ENCODE data around the gene FBLN5. TPM values are rescaled to one million over a fixed set of nuclear protein-coding genes. Genes with fewer than 3 reads are reported as not detected.
"Not testable (repeated sequence)": the region's sequence is repeated elsewhere in the genome, so short reads cannot be mapped to it uniquely, and the experiment has no call there.

FBLN5 gene
- total RNA-seq, 1 experiment from 2014 or later, result not detected

DNA sequence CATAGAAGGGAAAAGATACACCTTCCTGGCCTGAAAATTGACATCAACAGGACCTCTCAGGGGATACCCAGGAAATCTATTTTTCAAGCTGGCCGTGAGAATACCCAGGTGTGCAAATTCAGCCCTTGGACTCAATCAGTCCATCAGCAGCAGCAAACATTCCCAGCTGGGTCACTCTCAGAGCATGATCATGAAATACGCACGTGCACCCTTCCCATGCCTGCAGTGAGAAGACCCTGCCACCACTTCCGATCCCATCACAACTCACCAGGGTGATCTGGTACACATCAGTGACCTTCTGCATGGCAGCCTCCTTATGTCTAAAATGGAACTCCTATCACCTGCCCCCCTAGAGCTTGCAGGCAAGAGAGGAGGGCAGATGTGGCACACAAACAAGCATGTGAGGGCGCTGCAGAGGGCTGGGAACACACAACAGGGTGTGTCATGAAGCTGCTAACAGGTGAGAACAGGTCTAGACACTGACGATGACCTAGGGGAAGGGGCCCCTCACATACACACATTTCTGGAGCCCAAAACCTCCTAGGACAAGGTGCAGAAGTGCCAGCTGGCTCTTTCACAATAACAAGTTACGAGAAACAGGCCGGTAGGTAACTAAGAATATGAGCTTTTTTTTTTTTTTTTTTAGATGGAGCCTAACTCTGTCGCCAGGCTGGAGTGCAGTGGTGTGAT lies 42.4 kb downstream of the FBLN5 start:
- DNase-seq (ENCODE audit: low read depth), result no peak

DNA sequence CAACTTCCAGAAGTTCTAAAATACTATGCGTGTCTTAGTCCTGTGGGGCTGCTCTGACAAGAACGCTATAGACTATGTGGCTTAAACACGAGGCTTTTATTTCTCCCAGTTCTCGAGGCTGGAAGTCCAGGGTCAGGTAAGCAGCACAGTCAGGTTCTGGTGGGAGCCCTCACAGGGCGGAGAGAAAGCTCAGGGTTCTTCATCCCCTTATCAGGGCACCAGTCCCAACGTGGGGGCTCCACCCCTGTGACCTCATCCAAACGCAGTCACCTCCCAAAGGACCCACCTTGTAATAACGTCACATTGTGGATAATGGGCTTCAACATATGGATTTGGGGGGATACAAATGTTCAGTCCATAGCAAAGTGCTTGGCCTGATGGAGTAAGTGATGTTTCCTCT lies 43.0 kb downstream of the FBLN5 start:
- no peak for DNase-seq (ENCODE audit: low read depth)

DNA sequence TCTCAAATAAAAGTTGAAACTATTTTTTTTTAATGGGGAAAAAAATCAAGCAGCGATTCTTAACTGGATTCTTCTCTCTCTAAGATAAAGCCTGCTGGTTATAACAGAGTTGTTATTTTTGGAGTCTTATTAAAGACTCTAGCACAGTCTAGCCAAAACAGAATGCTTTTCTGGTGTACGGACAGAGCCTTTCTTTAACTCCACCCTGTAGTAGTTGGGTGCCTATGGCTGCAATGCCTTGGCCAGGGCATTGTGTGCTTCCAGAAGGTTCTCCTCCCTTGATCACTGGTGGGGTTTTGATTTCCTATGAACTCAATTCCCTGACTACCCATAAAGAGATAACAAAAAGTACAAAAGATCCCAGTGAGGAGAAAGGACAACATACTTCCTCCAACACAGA lies 44.4 kb downstream of the FBLN5 start:
- no peak for DNase-seq (ENCODE audit: low read depth)

DNA sequence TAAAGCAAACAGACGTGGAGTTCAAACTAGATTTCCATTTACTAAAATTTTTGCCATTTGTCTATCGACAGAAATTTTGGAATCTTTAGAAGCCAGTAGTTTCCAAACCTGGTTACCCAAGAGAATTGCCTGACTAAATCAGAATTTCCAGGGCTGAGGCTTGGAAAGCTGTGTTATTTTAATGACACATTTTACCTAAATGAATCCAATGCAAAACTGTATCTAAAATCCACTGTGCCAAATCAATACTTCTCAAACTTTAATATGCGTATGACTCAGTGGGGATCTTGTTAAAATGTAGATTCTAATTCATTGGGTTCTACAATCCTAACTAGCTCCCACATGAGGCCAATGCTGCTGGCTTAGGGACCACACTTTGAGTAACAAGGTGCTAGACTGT lies 45.2 kb downstream of the FBLN5 start:
- no peak for DNase-seq (ENCODE audit: low read depth)

DNA sequence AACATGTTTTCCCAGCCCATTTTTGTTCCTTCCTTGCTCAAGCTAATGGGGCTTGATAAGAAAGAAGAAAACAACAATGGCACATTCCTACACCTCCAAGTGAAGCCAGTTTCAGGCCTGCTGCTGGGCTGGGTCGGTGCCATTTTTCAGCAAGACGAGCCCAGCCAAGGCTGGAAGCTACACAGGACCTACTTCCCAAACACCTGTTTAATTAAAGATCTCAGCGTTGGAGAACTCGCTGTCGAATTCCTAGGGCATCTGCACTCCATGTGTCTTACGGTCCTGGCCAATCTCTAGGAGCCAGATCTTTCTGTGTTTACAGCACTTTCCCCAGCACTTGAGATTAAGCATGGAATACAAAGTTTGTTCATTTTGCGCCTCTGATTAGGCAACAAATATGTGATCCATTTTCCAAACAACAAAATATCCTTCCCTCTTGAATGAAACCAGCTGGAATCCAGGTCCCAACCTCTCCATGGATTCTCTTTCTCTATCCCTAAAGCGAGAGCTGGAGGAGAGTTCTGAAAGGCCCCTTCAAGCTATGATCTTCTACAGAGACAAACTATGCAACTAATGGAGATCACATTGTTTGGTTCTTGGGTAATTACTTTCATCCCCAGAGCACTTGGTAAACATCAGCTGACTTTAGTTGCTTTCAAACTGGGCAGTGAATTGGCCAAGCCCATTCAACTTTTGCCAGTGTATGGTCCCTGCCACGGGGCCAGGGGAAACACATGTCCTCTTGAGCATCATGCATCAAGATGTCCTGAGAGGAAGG lies 45.9 kb downstream of the FBLN5 start:
- DNase-seq (ENCODE audit: low read depth), result no peak

DNA sequence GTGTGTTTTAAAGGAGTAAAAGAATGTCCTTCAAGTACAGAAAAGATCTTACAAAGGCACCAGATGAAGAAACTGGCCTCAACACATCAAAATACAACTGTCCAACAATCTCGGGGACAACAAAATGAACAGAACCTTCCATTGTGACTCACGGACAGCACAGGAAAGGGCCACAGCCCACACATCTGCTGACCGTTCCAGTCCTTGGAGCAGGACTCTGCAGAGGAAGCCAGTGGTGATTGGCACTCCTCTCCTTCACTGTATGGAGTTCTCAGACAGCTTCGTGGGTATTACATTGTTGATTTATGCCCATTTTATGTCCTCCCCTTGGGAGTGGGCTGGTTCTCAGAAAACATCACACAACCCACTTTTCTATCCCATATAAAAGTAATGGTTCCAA lies 47.7 kb downstream of the FBLN5 start:
- DNase-seq (ENCODE audit: low read depth), result no peak

DNA sequence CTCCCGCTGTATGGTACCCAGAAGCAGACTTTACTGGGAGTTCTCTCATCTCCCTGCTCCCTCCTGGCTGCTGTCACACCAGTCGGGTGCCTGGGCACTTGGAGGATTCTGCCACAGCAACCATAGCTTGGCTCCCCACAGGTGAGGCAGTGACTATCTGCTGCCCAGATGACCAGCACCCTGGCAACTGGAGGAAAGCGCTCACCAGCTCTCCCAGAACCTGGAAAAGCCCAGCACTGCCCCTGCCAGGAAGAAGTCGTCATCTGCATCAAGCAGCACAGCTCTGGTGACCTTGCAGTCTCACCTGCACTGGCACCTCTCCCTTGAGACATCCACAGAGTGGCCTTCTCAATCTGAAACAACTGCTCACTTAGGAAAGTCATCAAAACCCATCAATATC lies 48.3 kb downstream of the FBLN5 start:
- DNase-seq (ENCODE audit: low read depth), result no peak

DNA sequence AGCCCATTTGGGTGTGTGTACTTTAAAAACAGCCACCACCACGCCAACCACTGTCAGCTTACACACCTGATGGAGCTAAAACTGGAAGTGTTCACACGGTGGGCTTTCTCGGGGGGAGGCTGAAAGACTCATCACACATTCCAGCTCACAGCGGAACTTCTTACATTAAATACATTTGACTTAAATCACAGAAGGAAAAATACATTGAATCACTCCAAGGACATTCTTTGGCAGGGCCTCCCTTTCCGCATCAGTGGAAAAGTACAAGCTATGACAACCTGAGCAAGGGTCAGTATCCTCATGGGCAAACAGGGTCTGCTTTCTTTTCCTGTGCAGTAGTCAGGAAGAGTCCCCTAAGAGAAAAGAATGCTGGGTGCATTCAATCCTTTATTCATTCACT lies 49.1 kb downstream of the FBLN5 start:
- no peak for DNase-seq (ENCODE audit: low read depth)

DNA sequence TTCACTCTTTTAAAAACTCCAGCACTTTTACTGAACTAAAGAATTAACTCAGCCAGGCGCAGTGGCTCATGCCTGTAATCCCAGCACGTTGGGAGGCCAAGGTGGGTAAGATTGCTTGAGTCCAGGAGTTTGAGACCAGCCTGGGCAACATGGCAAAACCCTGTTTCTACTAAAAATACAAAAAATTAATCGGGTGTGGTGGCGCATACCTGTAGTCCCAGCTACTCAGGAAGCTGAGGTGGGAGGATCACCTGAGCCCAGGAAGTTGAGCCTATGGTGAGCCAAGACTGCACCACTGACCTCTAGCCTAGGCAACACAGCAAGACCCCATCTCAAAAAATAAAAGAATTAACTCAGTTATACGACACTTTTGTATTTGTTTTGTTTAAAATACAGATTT lies 49.8 kb downstream of the FBLN5 start:
- not testable (repeated sequence) for DNase-seq (ENCODE audit: low read depth)

DNA sequence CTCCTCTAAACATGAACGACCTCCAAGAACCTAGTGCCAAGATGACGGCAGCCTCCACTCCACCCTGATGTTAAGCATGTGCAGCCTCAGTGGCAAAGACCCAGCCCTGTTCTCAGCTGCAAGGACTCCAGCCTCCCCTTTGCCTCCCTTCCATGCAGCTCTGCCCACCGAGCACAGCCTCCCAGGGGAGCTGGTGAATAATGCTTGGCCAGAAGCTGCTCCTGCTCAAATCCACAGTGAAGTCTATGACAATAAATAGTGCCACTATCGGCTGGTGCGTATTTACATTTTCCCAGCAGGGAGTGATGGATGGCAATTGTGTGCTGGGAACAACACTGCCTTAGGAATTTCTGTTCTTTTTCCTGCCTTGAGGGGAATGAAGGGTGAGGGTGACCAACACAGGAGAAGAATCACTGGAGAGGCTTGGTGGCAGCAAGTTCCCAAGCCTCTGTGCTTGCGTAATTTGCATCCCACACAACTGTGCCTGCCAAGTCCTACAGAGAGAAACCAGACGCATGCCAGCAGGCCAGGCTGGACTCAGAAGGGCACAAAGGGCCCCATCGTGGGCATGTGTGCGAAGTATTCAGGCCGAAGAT lies 50.3 kb downstream of the FBLN5 start:
- DNase-seq (ENCODE audit: low read depth), result peak; percentile 19

DNA sequence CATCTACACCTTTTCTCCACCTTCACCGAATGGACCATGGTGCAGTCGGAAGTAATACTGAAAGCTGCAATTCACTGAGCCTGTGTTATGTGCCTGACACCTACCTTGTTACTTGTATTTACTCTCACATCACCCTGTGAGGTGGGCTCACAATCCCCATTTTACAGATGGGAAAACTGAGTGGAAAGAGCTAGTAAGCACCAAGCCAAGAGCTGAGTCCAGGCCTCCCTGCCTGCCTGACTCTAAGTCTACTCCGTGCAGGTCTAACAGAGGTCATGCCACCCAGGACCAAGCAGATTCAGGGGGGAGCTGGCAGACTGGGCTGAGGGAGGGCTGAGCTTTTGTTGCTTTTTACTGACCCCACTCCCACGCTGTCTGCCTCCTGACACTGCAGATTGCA lies 51.1 kb downstream of the FBLN5 start:
- DNase-seq (ENCODE audit: low read depth), result no peak

DNA sequence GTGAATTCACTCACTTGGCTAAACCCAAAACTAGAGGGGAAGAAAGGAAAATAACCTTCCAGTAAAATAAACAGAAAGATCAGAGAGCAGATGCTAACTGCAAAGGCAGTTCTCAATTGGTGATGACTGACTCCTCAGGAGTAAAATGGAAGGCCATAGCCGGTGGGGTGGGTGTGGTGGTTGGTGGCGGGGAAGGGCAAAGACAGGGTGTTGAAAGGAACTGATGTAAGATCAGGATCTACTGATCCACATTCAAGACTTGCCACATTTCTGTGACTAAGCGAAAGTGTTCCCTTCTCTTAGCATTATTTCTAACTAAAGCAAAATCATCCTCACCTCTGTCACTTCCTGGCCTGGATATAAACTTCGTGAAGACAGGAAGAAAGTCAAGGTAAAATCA lies 53.8 kb downstream of the FBLN5 start:
- DNase-seq (ENCODE audit: low read depth), result no peak

DNA sequence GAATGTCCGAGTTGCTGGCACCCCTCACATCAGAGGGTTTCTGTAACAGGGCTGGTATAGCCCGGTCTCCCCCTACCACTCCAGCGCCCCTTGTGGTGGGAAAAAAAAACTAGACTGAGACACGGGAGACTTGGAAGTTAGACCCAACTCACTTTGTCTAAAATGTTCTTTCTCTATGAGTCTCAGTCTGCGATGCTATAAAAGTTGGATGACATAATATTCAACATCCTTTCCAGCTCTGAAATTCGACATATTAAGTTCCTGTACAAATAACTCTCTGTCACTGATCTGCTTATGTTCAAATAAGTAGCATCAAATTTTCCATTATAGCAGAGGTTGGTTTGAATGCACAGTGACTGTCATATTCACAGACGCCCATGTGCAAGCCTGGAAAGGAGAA lies 54.5 kb downstream of the FBLN5 start:
- no peak for DNase-seq (ENCODE audit: low read depth)

DNA sequence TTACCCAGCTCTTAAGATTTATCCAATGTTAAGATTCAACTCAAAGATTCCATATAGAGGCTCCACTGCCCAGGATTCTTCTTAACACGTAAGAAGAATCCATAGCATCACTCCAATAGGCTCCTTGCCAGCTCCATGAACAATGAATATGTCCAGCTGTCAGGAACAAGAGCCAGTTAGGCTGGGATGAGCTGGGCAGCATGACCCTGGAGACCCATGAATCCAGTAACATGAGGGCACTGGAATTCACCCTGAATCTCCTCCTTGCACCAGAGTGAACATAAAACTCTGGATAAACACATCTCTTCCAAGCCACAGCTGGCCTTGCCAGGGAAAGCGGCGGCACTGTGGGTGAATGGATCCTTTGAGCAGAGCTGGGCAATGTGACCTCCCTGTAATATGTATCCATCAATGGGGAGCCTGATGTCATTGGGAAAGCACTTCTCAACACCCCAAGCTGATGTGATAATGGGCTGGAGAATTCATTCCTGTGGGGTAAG lies 55.7 kb downstream of the FBLN5 start:
- no peak for DNase-seq (ENCODE audit: low read depth)

DNA sequence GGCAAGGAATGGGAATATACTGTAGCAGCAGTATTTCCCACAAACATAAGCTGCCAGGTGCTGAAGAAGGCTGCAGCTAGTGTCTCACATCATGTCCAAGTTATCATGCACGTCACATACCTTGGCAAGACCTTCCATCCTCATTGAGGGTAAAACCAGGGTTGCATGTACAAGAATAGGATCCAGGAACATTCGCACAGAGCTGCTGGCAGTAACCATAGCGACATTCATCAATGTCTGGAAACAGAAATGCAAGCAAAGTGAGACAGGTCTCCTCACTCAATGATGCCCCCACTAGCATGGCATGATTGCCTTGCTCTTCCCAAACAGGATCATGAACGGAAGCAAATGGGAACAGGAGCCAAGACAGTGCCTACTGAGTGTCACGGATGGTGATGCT lies 56.4 kb downstream of the FBLN5 start:
- DNase-seq (ENCODE audit: low read depth), result no peak

DNA sequence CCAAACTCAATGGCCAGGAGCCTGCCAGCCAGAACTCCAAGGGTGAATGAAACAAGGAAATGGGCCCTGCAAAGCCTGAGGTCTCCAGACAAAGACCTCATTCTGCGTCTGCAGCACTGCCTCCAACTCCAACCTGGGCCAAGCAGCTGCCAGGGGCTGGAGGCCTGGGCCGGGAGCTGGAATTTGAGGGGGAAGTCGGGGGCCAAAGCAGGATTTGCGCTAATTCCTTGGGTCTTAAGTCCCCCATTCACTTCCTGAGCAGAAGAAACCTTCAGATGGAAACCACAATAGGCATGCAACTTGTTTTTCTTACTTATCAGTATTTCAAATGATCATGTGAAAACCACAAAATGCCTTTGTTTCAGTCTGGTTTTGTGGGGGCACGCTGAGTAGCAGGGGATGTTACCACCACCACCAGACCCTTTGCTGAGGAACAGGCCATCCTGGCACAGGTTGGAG lies 57.2 kb downstream of the FBLN5 start:
- no peak for DNase-seq (ENCODE audit: low read depth)

DNA sequence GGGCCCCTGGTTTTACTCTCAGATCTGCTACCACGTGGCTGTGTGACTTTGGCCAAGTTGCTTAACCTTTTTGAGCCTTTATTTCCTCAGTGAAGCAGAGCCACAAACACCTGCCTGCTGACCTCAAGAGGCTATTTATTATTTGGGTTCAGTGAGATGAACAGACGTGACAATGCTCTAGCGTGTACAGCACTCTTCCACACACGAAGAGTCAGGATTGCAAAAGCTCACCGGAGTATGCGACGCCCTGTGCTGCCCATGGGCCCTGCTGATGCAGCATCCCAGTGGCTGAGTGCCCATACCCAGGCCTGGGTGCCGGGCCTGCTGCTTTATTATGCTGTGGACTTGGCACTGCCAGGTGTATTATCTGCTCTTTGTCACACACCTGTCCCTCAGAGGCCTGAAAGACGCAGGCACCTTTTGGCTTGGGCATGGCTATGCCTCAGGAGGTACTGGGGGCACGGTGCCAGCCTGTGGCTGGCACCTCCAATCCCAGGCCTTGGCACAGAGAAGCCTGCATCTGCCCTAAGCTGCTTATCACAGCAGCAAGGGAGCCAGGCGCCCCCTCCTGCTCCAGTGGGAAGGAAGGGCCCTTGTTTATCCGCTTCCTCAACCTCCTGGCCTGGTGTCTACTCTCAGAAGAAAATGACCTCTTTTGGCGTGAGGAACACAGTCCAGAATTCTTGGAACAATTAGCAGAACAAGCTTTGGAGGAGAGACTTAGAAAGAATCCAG lies 57.9 kb downstream of the FBLN5 start:
- no peak for DNase-seq (ENCODE audit: low read depth)

DNA sequence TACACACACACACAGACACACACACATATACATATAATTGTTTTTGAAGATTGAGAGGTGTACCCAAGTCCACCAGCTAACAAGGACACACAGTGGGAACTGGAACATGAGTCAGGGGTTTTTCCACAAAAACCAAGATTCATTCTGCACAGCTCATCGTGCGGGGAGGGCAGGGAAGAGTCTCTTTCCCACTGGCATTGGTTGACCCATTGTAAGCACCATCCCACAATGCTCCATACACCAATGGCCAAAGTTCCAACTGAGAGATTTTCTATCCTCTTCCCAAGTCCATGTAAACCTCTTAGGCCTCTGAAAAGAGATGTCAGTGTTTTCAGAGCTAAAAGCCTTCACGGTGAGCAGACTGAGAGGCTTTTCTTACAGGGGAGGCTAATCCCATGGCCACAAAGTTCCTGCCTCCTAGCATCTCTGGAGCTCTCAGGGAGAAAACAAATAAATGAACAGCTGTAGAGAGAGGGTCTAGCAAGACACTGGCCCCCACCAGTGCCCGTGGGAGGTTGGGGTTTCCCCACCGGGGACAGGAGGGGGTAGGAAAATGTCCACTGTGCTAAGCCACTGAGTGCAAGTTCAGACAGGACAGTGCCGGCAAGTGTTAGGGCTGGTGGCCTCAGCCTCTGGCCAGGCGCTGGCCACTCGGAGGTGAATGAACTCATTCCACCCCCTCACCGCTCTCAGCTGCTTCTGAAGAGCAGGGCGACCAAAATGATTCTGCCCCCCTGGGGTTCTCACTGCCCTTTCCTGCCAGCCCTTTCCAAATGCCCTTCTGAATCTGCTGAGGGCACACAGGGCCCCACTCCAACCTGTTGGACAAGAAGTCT lies 58.6 kb downstream of the FBLN5 start:
- no peak for DNase-seq (ENCODE audit: low read depth)

DNA sequence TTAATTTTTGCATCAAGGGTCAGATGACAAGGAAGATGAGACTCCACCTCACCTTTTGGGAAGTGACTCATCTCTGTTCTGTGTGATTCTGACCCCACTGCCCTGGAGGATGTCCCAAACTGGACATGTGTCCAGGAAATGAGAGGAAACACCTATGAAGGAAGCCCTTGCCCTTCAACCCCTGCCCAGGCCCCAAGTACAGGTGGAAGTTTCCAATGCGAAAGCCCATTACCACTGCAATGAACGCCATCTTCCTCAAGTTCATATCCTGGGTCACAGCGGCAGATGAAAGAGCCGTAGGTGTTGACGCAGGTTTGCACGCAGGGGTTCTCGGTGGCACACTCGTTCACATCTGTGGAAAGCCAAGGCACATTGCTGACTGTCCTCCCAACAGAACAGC lies 60.5 kb downstream of the FBLN5 start:
- no peak for DNase-seq (ENCODE audit: low read depth)

DNA sequence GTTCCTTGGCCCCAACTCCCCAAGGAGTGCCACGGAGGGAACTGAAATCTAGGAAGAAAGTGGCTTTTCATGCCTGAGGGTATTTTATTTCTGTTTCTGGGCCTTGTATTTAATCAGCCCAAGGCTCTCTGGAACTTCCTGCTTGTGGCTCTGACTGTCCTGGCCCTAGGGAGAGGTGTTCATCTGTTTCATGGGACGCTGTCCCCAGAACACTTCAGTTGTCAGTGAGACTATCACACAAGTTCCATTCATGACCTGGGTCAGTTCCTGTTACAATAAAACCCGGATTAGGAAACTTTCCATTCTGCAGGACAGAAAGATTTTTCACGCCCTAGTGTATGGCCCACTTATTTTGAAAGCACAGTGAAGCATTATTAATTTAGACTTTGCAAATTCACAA lies 61.7 kb downstream of the FBLN5 start:
- no peak for DNase-seq (ENCODE audit: low read depth)

DNA sequence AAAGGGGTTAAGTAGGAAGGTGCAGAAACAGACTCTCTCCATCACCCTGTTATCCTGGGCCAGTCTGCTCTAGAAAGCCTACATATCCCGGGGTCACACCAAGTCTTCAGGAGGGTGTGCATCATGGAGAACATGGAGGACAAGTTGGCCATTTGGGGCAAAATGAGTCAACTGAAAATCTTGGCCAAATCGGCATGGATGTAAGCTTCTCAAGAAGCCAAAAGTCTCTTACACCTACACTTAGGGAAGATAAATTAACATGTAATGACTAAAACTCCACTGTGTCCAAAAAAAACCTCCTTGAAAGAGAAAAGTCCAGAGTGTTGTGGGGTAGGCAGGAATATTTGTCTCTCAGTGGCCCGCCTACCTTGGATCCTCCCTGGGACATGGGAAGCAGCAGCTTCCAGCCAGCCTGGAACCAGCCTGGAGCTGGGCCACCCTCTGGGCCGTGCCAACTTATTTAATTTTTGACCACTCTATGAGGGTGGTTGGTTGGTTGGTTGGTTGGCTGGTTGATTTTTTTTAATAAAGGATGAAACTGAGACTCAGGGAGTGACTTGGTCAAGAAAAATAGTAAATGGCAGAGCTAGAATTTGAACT lies 62.3 kb downstream of the FBLN5 start:
- DNase-seq (ENCODE audit: low read depth), result no peak

Measured in M059J (cell line).